Coronary artery (tissue), 2 donors: Measurements from ENCODE around the gene SIPA1L3.

Experiments used
- DNase-seq: peaks from one replicate; pipeline ENCODE4 v3.0.0-alpha.2; 2017; ENCODE audit warnings: low spot score
- H3K27ac ChIP-seq, 2 donors: fragments of 200-600 bp; sonication (generic); one replicate each; pipeline ENCODE4 v1.5.1; 2016 to 2019
- H3K4me3 ChIP-seq: fragments of 200-600 bp; sonication (generic); 2 replicates; pipeline ENCODE4 v1.5.1; 2016; ENCODE audit warnings: mild to moderate bottlenecking, moderate library complexity
- CTCF ChIP-seq: fragments of 200-600 bp; sonication (generic); IDR thresholded peaks from one replicate; pipeline ENCODE4 v1.5.1; 2019; ENCODE audit warnings: antibody characterized with exemption

Gene SIPA1L3

GRCh38 chr19:37997911-37998344, 90.9 kb downstream of the SIPA1L3 start:
- Histone ChIP-seq H3K27ac (peak overlapping the region in 1 of 2 donors; percentile 75), H3K4me3 (no peak overlapping the region)
- no peak for TF ChIP-seq CTCF
- DNase-seq = no peak

GRCh38 chr19:37998801-37999308, 91.8 kb downstream of the SIPA1L3 start:
- no peak for TF ChIP-seq CTCF
- H3K4me3 ChIP-seq = no peak overlapping the region
- DNase-seq = no peak
- H3K27ac ChIP-seq = peak overlapping the region in 1 of 2 donors; percentile 75

- Histone ChIP-seq H3K4me3 (no peak overlapping the region), H3K27ac (peak overlapping the region in 1 of 2 donors; percentile 48)
- TF ChIP-seq CTCF = no peak
- peak; percentile 79 for DNase-seq
Measured at GRCh38 chr19:37999309-38000213, 92.6 kb downstream of the SIPA1L3 start.

- no peak overlapping the region for H3K27ac ChIP-seq
- no peak for DNase-seq
- no peak for TF ChIP-seq CTCF
- H3K4me3 ChIP-seq = no peak overlapping the region
Measured at GRCh38 chr19:38001158-38001781, 94.3 kb downstream of the SIPA1L3 start.

GRCh38 chr19:38003438-38004185, 96.6 kb downstream of the SIPA1L3 start:
- no peak for TF ChIP-seq CTCF
- Histone ChIP-seq H3K4me3 (peak overlapping the region; percentile 69), H3K27ac (peak overlapping the region; percentile 50 to 92)
- DNase-seq = peak; percentile 80

- peak overlapping the region; percentile 50 to 92 for H3K27ac ChIP-seq
- TF ChIP-seq CTCF = no peak
- peak overlapping the region; percentile 69 for H3K4me3 ChIP-seq
- no peak for DNase-seq
Measured at GRCh38 chr19:38004186-38004520, 97.1 kb downstream of the SIPA1L3 start.
